Fibroblast of skin of scalp (primary cell): ENCODE measurements around the gene AFTPH.
A peak's percentile ranks its signal among the peaks of the same experiment; 100 is the strongest.
"Not testable (repeated sequence)": the region's sequence is repeated elsewhere in the genome, so short reads cannot be mapped to it uniquely, and the experiment has no call there.

Experiments
- DNase-seq: peaks from one replicate; pipeline ENCODE4 v3.0.0-alpha.2; 2013

AFTPH gene

DNA sequence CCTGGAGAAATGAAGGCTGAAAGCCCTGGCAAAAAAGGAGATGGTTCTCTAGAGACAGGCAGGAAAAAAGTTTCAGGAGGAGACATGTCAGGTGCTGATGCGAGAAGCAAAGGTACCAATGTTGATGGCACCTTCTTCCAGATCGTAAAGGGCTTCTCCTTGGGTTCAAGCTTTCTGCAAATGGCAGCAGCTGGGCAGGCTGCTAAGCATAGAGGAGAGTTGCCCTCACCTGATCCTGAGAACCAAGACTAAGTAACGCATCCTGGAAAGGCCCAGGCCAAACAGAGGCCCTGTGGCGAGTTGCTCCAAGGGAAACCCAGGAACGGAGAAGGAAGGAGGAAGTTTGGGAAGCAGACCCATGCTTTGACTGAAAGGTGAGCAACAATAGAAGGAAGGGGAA lies 23.6 kb upstream of the AFTPH start:
- DNase-seq = no peak

- DNase-seq = no peak
These were observed 22.2 kb upstream of the AFTPH start for GRCh38 chr2:64501946-64502345.

DNA sequence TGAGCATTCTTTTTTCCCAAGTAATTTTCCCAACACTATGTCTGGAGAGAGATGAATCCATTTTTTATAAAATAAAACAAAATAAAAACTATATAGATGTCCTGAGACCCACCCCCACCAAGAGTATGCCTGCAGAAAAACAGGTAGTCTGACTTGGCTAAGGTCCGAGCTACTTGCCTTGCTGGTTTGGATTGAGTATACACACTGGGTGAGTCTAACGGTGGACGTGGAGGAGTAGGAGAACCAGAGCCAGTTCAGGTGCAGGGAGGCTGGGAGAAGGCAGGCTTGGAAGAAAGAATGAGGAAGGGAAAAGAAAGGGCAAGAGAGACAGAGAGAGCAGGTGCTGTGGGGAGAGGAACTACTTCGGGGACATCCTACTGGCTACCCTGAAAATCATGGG lies 21.3 kb upstream of the AFTPH start:
- no peak for DNase-seq

DNA sequence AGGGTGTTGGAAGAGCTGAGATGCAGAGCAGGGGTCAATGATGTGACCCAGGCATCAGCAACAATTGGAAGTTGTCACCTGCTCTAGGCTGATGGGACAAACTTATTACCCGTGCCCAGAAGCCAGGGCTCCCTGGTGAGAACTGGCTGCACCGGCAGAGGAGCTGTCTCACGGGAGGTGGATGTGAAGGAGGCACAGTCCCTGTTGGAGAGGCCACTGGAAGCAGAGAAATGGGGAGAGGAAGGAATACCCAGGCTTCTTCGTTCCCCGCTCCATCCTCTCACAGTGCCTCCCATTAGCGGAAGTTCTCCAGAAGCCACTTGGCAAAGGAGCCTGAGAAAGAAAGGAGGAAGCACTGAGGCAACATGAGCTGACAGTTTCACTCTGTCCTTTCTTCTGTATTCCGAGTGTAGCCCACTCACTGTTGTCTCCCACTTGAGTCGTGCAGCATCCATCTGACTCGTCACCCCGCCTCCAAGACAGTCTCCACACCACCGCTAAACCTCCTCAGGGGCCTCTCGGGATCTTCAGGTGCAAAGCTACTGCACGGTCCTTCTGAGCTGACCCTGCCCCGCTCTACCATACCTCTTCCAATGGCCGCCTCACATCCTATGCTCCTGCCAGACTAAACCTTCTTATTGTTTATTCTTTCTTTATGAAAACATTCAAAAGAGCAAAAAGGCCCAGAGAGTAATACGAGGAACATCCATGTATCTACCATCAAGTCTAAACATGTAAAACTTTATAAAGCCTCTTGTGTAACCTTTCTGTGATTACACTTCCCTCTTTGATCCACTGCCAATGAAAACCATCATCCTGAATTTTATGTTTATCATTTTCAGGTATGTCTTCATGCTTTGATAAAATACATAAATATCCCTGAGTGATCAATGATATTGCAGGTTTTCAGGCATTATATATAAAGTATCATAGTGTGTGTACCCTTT lies 19.1 kb upstream of the AFTPH start:
- DNase-seq = no peak

DNA sequence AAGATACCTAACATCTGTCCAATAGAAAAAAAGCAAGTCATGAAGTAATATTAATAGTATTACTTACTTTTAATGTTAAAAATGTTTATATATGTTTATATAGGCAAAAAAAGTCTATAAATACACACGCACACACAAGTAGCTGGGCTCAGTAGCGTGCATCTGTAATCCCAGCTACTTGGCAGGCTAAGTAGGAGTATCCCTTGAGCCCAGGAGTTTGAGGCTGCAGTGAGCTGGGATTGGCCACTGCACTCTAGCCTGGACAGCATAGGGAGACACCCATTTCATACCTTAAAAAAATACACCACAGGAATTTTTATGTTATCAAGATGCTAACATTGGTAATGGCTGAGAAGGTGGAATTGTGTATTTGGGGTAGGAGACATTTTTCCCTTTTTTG lies 17.4 kb upstream of the AFTPH start:
- no peak for DNase-seq

DNA sequence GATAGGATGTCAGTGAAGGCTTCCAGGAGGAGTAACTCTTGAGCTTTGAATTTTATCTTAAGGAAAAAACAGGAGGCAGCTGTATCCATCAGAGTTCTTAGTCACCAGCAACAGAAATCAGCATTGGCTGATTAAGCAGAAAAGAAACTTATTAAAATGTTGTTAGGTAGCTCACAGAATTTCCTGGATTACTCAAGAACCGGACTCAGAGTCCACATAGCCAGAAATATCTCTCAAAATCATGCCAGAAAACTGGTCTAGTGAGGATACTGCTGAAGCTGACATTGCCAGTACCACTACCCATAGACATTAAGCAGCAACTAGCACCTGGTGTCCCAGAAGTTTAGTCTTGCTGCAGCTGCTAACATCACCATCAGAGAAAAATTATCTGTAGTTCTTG lies 10.1 kb upstream of the AFTPH start:
- no peak for DNase-seq

DNA sequence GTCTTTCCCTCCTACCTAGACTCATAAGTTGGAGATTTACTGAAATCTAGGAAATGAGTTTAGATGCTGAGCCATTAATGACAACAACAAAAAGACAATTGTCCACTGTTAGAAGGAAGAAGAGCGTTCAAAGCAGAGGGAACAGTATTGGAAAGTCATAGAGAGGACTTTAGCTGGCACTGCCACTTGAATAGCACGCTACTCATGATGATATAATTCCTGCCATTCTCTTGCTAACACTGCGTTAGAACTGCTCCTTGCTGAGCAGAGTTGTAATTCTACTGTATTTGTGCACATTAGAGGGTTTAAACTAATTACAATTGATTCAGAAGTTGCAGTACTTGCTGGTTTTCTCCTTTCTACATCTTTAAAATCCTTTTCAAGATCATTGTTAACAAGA lies 9.0 kb upstream of the AFTPH start:
- no peak for DNase-seq

DNA sequence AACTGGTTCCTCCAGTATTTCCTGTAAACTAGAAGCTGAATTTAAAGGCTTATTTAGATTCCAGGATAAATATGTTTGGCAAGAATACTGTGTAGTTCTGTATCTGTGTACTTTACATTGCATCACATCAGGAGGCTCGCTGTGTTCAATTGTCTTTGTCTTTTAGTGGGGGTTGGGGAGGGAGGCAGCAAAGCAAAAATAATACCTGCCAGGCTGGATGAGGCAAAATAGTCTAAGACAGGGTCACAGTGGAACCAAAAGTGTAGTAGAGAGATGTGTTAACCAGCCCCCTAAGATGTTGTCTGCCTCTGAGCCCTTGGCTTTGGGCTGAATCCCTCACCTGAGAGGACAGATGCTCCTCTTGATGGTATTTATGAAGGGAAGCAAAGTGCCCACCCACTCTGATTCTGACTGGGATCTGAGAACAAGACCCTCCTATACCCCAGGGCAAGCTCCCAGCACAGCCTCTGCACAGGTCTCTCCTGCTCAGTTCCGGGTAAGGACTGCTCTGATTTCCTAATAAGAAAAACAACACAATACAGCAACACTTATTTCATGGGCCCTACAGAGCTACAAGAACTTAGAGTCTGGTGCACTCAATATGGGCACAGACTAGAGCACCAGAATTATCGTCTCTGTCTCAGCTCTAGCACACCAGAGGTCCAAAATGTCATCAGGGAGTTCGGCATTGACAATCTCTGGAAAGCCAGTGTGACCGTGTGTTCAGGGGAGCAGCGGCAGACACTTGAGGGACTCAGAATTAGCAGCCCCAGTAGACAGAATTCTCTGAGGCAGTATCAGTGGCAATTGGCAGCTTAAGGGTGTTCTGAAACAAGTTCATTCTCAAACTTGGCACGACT lies 7.2 kb upstream of the AFTPH start:
- no peak for DNase-seq

GRCh38 chr2:64517511-64517884 lies 6.6 kb upstream of the AFTPH start:
- no peak for DNase-seq

GRCh38 chr2:64522843-64523428 lies 1.2 kb upstream of the AFTPH start:
- DNase-seq = peak; percentile 85

GRCh38 chr2:64524604-64525316 lies 632 bp downstream of the AFTPH start:
- DNase-seq = no peak

DNA sequence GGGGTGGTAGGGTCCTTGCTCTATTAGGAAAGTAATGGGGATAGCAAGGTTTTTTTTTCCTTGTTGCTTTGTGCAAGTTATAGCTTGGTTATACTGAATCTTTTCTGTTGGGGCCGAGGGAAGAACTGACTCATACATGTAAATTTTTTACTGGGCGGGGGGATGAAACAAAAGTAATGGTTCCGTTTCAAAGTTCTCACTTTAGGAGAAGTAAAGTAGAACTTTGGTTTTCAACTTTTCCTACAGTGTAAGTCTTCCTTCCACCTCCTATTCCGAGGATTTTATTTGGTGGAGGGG lies 1.1 kb downstream of the AFTPH start:
- DNase-seq = no peak

- DNase-seq = no peak
These were observed 1.9 kb downstream of the AFTPH start for GRCh38 chr2:64526034-64526433.

DNA sequence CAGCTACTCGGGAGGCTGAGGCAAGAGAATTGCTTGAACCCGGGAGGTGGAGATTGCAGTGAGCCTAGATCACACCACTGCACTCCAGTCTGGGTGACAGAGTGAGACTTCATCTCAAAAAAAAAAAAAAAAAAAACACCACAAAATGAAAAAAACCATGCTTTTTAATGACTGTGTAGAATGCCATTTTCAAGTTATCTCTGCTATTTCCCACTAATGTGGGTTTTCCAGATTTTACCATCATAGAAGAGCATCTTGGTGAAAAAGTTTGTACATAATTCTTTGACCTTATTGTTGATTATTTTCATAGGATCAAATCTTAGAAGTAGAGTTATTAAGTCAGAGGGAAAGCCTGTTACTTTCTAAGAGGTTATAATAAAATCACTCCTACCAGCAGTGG lies 6.8 kb downstream of the AFTPH start:
- not testable (repeated sequence) for DNase-seq

GRCh38 chr2:64532030-64532429 lies 7.9 kb downstream of the AFTPH start:
- DNase-seq = no peak

- DNase-seq = no peak
These were observed 9.8 kb downstream of the AFTPH start for GRCh38 chr2:64533882-64534281.

GRCh38 chr2:64534363-64534762 lies 10.2 kb downstream of the AFTPH start:
- DNase-seq = no peak

- DNase-seq = no peak
These were observed 10.9 kb downstream of the AFTPH start for GRCh38 chr2:64535024-64535423.

DNA sequence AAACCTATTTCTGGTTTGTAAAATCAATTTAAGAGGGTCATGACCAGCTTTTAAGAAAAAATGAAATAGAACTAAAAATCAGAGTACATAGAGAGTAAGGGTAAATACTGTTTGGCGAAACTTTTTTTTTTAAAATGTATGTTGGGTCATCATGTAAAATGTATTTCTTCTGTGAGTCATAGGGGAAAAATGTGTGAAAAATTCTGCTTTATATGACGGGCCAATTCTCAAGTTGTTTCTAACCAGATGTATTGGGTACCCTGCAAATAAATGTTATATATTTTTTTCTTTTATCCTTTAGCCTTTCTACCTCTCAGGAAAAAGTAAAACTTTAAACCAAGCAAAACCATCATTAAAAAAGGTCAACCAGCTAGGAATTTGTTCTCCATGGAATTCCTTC lies 13.9 kb downstream of the AFTPH start:
- peak; percentile 75 for DNase-seq

DNA sequence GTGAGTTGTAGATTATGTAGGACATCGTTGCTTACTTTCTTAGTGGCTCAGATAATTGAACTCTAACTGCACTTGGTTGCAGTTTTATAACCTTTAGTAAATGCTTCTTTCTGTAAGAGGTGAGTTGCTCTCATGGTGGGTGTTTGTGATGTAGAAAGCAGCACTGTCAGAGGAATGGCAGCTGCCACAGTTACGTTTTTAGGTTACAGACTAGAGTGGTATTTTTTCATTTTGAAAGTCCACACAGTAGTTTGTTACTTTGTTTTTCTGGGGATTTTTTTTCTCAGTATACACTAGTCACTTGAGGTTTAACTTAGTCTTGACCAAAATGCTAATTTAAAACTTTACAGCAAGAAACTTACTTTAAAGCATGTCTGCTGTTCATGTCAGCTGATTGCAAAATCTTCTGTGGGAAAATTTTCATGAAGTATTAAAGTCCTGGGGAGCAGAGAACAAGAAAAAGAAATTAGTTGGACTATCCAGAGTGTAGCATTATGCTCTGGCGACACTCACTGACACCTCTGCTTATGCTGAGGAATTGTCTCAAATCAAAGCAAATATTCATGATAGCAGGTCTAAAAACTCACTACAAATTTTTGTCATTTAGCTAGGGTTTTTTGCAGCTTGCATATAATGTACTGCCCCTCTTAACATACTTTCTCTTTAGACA lies 14.8 kb downstream of the AFTPH start:
- no peak for DNase-seq

DNA sequence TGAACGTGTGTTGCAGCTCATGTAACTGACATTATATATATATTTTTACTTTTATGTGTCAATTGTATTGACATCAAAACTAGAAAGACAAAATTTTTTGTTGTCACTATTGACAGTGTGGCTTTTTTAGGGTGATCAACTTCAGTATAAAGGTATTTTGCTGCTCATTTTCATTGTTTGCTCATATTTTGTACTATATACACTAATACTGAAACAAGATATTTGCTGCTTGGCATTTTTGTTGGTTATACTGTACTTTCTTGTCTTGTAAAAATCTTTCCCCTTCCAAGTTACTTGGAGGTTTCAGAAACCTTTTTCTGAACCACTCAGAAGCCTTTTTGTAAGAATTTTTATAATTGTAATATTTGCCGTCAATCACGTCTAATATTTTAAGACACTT lies 16.5 kb downstream of the AFTPH start:
- no peak for DNase-seq

GRCh38 chr2:64541547-64541946 lies 17.4 kb downstream of the AFTPH start:
- DNase-seq = no peak
